ENCODE results near the gene COPS8. TPM values are rescaled to one million over a fixed set of nuclear protein-coding genes. Genes with fewer than 3 reads are reported as not detected.

COPS8 gene
- total and polyA plus RNA-seq, 7 donors, result 24.7 to 95.6 (median 59.1) TPM

GRCh38 chr2:237053066-237053465 is 32.6 kb upstream of the COPS8 start:
- Histone ChIP-seq H3K9me3 (peaks cover 0 to 4% (median 1%) of the 10 kb centered on the region in 4 donors), H3K4me3 (no peak overlapping the region), H3K27ac (no peak overlapping the region), H3K27me3 (no peaks in the 10 kb centered on the region), H3K4me1 (no peaks in the 10 kb centered on the region), H3K36me3 (no peaks in the 10 kb centered on the region)
- TF ChIP-seq POLR2AphosphoS5 (IDR thresholded peaks at IDR 0.05) (no peak), CTCF (IDR thresholded peaks at IDR 0.05) (no peak), POLR2A (IDR thresholded peaks at IDR 0.05) (no peak), EP300 (IDR thresholded peaks at IDR 0.05) (no peak)
- intact Hi-C loops (cut with DNase I), result no loop called here
- WGBS, 2 donors, result 49 to 77% methylated on average over 2 of the region's 2 CpGs
- no peak for DNase-seq

GRCh38 chr2:237055386-237056100 is 30.1 kb upstream of the COPS8 start:
- Histone ChIP-seq H3K36me3 (no peaks in the 10 kb centered on the region), H3K27me3 (no peaks in the 10 kb centered on the region), H3K4me1 (peaks cover 0 to 2% (median 1%) of the 10 kb centered on the region in 4 donors), H3K9me3 (no peaks in the 10 kb centered on the region), H3K4me3 (no peak overlapping the region), H3K27ac (no peak overlapping the region)
- WGBS, 2 donors, result 89 to 92% methylated on average over 9 of the region's 9 CpGs
- TF ChIP-seq EP300 (IDR thresholded peaks at IDR 0.05), result no peak
- TF ChIP-seq POLR2A (IDR thresholded peaks at IDR 0.05), result no peak
- TF ChIP-seq CTCF (IDR thresholded peaks at IDR 0.05), result no peak
- no peak for TF ChIP-seq POLR2AphosphoS5 (IDR thresholded peaks at IDR 0.05)
- intact Hi-C loops (cut with DNase I), result loop anchor here (5.0 kb wide), 1 partner anchor 543 kb away; no protein-coding TSS in a partner anchor
- DNase-seq, result no peak

GRCh38 chr2:237056287-237056875 is 29.3 kb upstream of the COPS8 start:
- no peaks in the 10 kb centered on the region for H3K9me3 ChIP-seq
- H3K27me3 ChIP-seq, result no peaks in the 10 kb centered on the region
- WGBS, 2 donors, result 87 to 91% methylated on average over 11 of the region's 11 CpGs
- no peak for DNase-seq
- intact Hi-C loops (cut with DNase I), result loop anchor here (5.0 kb wide), 1 partner anchor 544 kb away; no protein-coding TSS in a partner anchor
- no peaks in the 10 kb centered on the region for H3K36me3 ChIP-seq
- H3K4me3 ChIP-seq, result no peak overlapping the region
- H3K4me1 ChIP-seq, result peaks cover 0 to 7% (median 3%) of the 10 kb centered on the region in 4 donors
- TF ChIP-seq POLR2A (IDR thresholded peaks at IDR 0.05) (no peak), POLR2AphosphoS5 (IDR thresholded peaks at IDR 0.05) (no peak), CTCF (IDR thresholded peaks at IDR 0.05) (no peak), EP300 (IDR thresholded peaks at IDR 0.05) (no peak)
- H3K27ac ChIP-seq, result no peak overlapping the region

GRCh38 chr2:237057107-237057506 is 28.6 kb upstream of the COPS8 start:
- 88 to 92% methylated on average over 5 of the region's 5 CpGs for WGBS, 2 donors
- Histone ChIP-seq H3K4me1 (peaks cover 0 to 7% (median 3%) of the 10 kb centered on the region in 4 donors), H3K9me3 (no peaks in the 10 kb centered on the region), H3K27ac (no peak overlapping the region), H3K4me3 (no peak overlapping the region), H3K36me3 (no peaks in the 10 kb centered on the region), H3K27me3 (no peaks in the 10 kb centered on the region)
- intact Hi-C loops (cut with DNase I), result loop anchor here (5.0 kb wide), 1 partner anchor 545 kb away; no protein-coding TSS in a partner anchor
- DNase-seq, result no peak
- TF ChIP-seq CTCF (IDR thresholded peaks at IDR 0.05), result no peak
- no peak for TF ChIP-seq POLR2A (IDR thresholded peaks at IDR 0.05)
- no peak for TF ChIP-seq POLR2AphosphoS5 (IDR thresholded peaks at IDR 0.05)
- TF ChIP-seq EP300 (IDR thresholded peaks at IDR 0.05), result no peak

Measured in sigmoid colon (tissue), 7 donors.